HG03342 (cell line): ENCODE measurements around the gene RIC8B.
"Not testable (repeated sequence)": the region's sequence is repeated elsewhere in the genome, so short reads cannot be mapped to it uniquely, and the experiment has no call there.

Experiments
- ATAC-seq: cut with Tn5 transposase; IDR thresholded peaks from one replicate; pipeline ENCODE4 v1.9.1; 2021; ENCODE audit warnings: mild to moderate bottlenecking, moderate library complexity; ENCODE audit not compliant: unreplicated experiment

Gene RIC8B

DNA sequence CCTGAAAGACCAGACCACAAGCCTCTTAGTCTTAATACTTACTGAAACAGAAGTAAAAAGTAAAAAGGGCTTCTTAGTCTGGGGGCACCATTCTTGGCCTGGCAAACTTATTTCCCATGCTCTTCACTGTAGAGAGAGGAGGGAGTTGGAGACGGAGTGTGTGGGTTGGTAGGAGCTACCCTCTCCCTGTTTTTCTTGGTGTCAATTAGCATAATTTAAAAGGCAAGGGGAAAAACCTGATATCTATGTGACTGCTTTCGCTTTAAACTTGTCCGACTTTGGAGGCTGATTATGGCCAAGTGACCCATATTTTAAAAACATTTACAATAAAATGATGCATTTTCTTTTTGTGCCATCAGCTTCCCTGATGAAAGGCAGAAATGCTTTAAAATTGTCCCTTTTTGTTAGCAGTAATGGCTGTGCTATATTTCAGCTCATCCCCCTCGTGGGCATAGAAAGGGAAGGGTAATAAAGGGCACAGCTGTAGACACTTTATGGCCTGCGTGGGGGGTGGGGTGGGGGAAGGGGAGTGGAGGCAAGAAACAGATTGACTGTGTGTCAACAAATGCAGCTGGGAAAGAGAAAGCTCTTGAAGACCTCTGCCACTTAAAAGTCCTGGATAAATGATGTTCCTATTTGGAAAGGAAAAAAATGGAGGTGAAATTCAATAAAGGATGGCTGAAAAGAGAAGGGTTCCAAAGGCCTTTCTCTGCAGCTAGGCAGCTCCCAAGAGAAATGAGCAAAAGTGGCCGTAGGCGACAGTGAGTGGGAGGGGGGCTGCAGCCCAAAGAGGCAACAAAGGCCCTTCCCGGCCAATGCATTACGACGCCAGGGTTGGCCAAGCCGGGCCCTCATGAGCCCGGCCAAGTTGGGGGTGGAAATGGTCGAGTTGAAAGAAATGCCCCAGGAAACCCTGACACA lies 123.8 kb downstream of the RIC8B start:
- ATAC-seq: no peak

DNA sequence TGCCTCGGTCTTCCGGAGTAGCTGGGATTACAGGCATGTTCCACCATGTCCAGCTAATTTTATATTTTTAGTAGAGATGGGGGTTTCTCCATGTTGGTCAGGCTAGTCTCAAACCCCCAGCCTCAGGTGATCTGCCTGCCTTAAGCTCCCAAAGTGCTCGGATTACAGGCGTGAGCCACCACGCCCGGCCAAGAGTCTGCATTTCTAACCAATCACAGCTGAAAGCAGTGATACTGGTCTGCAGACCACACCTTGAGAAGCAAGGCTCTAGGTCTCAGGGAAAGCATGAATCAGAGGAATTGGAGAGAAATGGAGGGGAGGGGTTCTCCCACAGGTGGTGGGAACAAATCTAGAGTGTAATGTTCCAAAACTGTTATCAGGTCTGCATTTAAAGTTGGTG lies 126.1 kb downstream of the RIC8B start:
- ATAC-seq: no peak

DNA sequence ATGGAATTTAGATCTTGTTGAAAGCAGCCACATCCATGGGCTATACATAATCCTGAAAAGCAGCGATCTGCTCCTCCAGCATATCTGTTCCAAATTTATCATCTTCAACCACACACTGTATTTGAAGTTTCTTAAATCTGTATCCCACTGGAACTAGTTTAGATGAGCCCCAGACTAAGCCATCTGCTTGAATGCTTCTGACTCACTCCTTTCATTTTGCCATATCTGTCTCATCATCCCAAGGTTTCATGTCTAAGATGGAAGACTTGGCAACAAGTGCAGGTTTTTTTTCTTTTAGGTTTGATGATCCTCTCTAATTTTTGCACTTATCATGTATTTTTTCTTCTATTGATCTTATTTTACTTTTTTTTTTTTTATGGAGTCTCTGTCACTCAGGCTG lies 126.8 kb downstream of the RIC8B start:
- ATAC-seq: no peak

DNA sequence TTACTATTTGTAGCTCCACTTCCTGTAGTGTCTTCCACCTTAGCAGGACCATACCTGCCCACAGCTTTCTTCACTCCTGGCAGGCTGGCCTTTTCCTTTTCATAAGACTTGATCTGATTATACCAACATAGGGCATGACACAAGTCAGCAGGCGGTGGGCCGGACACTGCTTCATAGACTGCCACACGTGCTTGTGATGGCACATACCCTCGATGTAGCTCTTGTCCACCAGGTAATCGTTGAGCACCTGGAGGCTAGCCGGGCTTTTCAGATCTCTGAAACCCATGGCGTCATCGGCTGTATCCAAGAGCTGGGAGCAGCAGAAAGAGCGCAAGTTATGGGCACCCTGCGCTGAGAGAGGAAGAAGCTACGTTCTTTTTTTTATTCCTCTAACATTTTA lies 127.6 kb downstream of the RIC8B start:
- no peak for ATAC-seq

DNA sequence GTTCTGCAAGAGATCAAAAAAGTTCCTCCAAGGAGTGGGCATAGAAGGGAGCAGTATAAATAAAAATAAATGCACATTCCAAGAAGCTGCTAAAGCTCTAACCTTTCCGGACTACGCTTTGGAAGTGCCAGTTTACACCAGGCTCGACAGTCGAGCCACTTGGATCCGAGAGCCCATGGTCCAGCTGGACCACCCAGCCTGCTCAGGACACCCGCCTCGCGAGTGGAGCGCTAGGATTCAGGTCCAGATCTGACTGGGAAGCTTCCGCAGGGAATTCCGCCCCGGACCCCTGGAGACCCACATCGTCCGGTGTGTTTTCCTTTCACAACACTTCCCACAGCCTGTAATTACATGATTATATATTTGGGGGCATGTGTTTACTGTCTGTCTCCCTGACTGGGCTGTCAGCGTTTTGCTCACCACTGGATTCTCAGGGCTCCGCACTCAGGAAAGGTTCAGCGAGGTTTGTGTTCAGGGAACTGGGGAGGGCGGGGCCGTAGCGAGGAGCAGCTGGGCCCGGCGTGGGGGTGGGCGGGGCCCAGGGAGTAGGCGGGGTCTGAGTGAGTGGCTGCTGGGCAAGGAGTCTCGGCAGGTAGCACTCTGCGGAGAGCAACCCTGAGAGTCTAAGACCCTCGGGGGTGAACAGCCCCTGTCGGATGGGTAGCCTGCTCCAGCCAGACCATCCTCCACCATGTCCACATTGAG lies 128.9 kb downstream of the RIC8B start:
- peak; percentile 95 for ATAC-seq

DNA sequence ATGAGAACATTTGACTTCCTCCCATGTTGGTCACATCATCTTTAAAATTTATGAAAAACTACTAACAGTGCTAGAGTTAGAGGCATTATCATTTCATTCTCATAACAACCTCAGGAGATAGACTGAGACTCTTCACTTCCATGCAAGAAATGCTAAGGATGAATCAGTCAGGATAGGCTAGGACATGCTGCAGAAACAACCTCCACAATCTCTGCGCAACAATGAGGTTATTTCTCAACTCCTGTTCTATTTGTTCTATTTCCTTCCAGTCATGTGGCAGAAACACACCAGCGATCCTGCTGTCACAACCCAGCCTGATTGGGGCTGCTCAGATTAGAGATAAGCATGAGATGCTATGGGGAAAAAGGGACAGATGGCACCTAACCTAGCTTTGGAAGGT lies 132.2 kb downstream of the RIC8B start:
- no peak for ATAC-seq

DNA sequence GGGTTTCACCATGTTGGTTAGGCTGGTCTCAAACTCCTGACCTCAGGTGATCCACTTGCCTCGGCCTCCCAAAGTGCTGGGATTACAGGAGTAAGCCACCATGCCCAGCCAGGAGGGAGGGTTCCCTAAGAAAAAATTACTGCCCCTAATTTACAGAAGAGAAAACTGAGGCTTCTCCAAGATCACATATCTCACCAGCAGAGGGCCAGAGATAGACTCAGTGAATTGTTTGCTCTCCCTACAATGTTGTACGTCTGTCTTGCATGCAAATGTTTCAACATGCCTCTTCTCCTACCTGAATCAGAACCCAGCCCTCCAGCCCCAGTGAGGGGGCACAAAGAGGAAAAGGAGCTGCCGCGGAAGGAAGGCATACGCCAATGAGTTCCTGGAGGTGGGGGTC lies 132.9 kb downstream of the RIC8B start:
- no peak for ATAC-seq

DNA sequence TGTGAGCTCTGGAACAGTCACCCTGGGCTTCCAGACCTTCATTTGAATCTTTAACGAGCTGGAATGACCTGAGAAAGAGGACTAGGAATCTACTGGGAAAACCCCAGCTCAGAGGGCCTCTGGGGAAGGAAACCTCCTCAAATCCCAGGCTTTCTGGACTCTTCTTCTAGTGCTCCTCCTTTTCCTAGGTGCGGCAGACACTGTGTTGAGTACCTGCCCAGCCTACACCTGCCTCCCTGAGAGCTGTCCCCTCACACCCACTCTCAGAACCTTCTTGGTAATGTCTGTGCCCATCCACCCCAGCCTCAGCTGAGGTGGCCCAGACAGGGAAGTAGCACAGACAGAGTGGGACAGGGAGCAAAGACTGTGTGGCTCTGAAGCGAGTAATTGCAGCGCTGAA lies 133.4 kb downstream of the RIC8B start:
- ATAC-seq: no peak

DNA sequence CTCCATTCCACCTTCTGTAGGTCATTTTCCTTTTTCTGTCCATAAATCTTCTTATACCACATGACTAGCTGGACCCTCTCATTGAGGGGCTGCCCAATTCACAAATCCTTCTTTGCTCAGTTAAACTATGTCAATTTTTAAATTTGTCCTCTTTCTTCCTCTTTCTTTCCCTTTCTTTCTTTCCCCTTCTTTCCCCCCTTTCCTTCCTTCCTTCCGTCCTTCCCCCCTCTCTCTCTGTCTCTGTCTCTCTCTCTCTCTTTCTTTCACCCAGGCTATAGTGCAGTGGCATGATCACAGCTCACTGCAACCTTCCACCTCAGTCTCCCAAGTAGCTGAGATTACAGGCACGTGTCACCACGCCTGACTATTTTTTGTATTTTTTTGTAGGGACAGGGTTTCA lies 134.1 kb downstream of the RIC8B start:
- ATAC-seq: no peak

DNA sequence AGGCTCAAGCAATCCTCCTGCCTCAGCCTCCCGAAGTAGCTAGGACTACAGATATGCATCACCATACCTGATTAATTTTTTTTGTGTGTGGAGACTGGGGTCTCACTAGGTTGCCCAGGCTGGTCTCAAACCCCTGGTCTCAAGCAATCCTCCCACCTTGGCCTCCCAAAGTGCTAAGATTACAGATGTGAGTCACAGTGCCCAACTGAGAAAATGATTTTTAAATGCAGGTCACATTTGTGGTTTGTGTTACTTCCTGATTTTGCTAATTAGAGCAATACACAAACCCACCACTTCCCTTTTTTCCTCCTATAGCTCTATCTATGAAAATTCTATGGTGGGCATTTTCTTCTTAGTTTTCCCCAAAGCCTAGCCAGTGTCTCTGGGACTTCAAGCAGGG lies 135.7 kb downstream of the RIC8B start:
- peak; percentile 76 for ATAC-seq

DNA sequence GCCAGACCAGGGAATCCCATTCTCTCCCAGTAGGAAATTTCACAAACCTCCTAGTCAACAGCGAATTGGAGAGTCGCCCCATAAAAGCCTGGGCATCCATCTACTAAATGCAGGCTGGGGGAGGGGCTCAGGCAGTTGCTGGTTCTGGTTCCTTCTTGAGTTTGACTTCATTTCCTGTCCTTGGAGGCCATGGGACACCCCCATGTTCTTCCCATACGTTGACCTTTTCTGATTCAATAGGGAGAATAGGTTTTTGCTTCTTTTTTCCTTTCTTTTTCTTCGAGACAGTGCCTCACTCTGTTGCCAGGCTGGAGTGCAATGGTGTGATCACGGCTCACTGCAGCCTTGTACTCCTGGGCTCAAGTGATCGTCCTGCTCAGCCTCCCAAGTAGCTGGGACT lies 137.1 kb downstream of the RIC8B start:
- ATAC-seq: no peak

DNA sequence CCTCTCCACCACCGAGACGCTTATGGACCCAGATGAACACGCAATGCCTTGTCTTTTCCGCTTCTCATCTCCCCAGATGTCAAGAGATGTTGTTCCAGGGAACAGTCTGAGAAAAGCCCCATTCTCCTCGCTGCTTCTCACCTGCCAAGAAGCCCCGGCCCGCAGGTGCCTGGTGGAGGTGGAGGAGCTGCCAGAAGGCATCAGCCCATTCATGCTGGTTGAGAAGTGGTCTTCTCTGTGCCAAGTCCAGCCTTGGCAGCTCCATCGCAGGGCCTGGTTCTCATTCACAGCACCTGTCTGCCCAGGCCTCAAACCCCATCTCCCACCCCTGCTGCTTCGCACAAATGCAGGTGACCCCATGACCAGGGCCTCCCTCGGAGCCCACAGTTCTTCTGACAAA lies 139.0 kb downstream of the RIC8B start:
- no peak for ATAC-seq

DNA sequence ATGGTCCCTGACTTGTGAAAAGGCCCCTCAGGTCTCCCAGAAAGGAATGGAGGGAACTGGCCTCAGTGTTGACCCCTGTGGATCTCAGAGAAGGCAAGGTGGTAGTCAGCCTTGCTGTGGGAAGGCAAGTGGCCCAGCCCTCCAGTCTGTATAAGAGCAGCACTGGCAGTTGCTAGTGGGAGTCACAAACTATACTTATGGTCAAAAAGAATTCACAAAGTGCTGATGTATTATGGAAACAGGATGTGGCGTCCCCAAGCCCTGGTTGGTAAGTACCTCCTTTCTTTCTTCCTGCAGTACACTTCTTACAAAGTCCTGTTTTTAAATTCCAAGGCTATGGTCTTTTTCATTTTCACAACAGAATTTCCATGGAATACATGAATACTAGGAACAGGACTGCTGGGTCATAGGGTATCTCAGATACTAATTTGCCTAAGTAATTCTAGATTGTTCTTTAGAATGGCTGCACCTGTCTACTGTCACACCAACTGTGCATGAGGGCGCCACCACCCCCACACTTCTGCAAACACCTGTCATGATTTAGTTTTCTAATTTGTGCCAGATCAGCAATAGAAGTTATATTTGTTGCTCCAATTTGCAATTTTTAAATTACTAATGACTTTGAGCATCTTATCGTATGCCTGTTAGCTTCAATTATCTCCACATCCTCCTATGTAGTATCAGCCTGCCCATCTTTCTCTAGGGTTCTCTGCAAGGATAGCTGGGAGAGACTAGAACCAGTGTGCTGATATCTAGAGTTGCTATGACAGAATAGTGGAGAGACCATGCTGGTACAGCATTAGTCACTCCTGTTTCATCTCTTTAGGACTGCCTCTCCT lies 140.5 kb downstream of the RIC8B start:
- ATAC-seq: peak; percentile 40

DNA sequence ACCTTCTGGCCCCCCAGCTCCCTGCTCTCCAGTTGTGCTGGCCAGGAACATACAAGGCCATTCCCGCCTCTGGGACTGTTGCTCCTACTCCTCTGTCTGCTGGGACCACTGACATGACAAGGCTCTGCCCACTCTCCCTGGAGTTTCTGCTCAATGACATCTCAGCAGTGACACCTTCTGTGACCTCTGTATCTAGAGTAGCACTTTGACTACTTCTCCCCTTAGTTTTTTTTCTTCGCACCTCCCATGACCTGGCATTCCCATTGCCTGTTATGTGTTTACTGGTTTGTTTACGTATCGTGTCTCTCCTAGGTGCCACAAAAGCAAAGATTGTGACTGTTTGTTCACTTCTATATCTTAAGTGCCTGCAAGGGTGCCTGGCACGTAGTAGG lies 141.1 kb downstream of the RIC8B start:
- ATAC-seq: no peak

DNA sequence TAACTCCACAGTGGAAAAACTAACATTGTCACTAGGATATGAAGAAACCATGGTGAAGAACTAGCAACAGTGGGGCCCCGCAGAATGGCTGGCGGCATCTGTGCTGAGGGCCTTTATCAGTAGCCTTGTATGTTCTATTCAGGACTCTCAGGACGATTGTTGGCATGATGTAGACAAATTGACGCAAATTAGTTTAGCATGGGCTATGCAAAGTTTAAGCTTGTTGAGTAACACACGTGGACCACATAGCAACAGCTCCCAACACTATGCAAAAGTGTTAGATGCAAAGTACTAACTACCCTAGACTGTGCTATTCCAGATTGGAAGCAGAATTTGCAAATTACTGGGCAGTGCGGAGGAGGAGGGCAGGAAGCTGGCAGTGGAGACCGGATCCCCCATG lies 143.0 kb downstream of the RIC8B start:
- ATAC-seq: no peak

DNA sequence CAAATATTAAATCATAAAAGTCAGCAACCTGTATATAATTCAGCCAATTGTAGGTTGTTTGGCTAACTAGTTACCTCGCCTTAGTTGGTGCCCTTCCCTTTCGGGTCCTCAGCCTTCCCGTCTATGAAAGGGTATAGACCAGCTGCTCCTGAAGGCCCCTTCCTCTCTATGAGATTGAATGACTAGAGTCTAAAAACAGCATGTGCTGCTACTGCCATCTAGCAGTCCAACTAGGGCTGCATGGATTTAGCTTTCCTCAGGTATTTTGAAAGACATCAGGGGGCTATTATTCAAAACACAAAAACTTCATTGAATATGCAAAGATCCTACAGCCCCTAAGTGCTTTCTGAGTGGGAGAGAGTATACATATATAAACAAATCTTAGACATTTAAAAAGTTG lies 144.3 kb downstream of the RIC8B start:
- ATAC-seq: no peak

DNA sequence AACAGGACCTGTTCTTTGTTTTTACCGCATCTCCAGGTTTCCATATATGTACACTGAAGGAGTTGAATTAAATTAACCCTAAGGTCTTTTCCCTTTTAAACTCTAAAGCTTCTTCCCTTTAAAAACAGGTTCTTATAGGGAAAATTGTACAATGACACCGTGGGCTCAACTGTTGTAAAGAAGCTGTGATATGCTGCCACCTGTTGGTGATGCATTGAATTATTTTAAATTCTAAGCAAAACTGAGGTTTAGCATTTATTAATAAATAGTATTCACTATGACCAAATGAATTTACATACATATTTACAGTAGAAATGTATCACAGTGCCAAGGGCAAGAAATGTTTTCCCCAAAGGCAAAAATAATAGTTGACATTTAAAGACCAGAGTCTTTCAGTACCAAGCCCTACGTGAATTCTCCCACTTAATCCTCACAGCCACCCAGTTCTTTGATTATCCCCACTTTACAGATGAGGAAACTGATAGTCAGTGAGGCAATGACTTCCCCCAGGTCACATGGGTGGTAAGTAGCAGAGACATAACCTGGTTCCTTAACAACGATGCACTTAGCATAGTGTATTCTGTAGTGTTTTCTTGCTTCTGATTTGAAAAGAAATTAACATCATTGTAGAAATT lies 145.5 kb downstream of the RIC8B start:
- no peak for ATAC-seq

DNA sequence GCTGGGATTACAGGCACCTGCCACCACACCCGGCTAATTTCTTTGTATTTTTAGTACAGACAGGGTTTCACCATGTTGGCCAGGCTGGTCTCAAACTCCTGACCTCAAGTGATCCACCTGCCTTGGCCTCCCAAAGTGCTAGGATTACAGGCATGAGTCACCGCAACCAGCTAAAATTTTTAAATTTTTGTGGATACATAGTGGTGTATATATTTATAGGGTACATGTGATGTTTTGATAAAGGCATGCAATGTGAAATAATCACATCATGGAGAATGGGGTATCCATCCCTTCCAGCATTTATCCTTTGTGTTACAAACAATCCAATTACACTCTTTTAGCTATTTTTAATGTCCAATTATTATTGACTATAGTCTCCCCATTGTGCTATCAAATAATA lies 147.5 kb downstream of the RIC8B start:
- ATAC-seq: not testable (repeated sequence)

DNA sequence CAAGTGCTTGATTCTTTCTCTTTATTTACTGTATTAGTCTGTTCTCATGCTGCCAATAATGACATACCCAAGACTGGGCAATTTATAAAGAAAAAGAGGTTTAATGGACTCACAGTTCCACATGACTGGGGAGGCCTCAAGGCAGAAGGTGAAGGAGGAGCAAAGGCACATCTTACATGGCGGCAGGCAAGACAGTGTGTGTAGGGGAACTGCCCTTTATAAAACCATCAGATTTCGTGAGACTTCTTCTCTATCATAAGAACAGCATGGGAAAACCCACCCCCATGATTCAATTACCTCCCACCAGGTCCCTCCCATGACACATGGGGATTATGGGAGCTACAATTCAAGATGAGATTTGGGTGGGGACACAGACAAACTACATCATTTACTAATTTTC lies 149.1 kb downstream of the RIC8B start:
- ATAC-seq: not testable (repeated sequence)

DNA sequence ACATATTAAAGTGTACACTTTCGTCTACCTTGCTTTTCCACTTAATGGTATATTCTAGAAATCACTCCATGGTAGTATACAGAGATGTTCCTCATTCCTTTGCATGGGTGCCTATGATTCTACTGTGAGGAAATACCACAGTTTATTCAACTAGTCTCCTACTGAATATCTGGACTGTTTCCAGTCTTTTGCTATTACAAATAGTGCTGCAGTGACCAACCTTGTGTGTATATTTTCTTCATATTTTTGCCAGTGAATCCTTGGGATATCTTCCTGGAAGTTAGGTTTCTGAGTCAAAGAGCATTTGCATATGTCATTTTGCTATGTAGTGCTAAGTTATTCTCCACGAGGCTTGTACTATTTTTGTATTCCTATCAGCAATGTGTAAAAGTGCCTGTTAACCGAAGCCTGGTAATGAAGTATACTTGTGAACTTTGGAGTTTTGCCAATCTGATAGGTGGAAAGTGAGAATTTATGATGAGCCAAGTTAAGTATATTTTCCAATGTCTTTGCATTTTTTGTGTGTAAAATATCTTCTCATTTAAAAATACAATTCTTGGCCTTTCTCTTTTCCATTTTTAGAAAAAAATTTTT lies 149.9 kb downstream of the RIC8B start:
- no peak for ATAC-seq

DNA sequence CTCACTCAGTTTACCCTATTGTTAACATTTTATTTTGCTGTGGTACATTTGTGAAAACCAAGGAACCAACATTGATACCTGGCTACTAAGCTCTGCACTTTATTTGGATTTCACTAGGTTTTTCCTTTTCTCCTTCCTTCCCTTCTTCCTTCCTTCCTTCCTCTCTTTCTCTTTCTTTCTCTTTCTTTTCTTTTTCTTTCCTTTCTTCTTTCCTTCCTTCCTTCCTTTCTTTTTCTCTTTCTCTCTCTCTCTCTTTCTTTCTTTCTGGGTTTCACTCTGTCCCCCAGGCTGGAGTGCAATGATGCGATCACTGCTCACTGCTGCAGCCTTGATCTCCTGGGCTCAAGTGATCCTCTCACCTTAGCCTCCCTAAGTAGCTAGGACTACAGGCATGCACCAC lies 152.2 kb downstream of the RIC8B start:
- no peak for ATAC-seq
